VCaP (cell line): ENCODE measurements around the gene CGB8.
"Not testable (repeated sequence)": the region's sequence is repeated elsewhere in the genome, so short reads cannot be mapped to it uniquely, and the experiment has no call there.

Experiments used
- H3K27ac ChIP-seq: fragments of 450-650 bp; 2 replicates; pipeline ENCODE4 v1.5.1; 2017
- CTCF ChIP-seq: fragments of 450-650 bp; conservative IDR thresholded peaks from 2 replicates; pipeline ENCODE4 v1.5.1; 2017; ENCODE audit warnings: mild to moderate bottlenecking, moderate library complexity

Gene CGB8

GRCh38 chr19:49049011-49049410, at the start of gene CGB8:
Gene CGB8, minus strand, starts transcription at chr19:49049111. Its CDS starts 372 bp downstream, at chr19:49048739.
- H3K27ac ChIP-seq = not testable (repeated sequence)

GRCh38 chr19:49097453-49098288, 48.8 kb upstream of the CGB8 start:
- H3K27ac ChIP-seq = peak overlapping the region; percentile 69
- TF ChIP-seq CTCF = peak; percentile 99

- peak overlapping the region; percentile 69 for H3K27ac ChIP-seq
- TF ChIP-seq CTCF = no peak
Measured at GRCh38 chr19:49094505-49095482, 45.9 kb upstream of the CGB8 start.

GRCh38 chr19:49092686-49093085, 43.8 kb upstream of the CGB8 start:
- H3K27ac ChIP-seq = no peak overlapping the region
- no peak for TF ChIP-seq CTCF

GRCh38 chr19:49091391-49092038, 42.6 kb upstream of the CGB8 start:
- no peak overlapping the region for H3K27ac ChIP-seq
- no peak for TF ChIP-seq CTCF

GRCh38 chr19:49086296-49086695, 37.4 kb upstream of the CGB8 start:
- peak overlapping the region; percentile 94 for H3K27ac ChIP-seq
- TF ChIP-seq CTCF = no peak

- peak overlapping the region; percentile 94 for H3K27ac ChIP-seq
- no peak for TF ChIP-seq CTCF
Measured at GRCh38 chr19:49085868-49086232, 36.9 kb upstream of the CGB8 start.
